Small intestine (tissue), 7 donors: ENCODE results near the gene MAPK9. TPM values are rescaled to one million over a fixed set of nuclear protein-coding genes. Genes with fewer than 3 reads are reported as not detected.

Experiments used
- DNase-seq, 2 donors: peaks; one replicate each; pipeline versions ENCODE4 v3.0.0 to v3.0.0-alpha.2; 2013
- FAIRE-seq: peaks from 2 replicates; lab custom pipeline; 2012; peaks lifted over from hg19 to GRCh38; lab: Jason Lieb, UNC
- H3K27ac ChIP-seq, 3 donors: one replicate each; pipeline ENCODE4 v1.5.1; 2013; ENCODE audit warnings: low read length in 2 of 3, mild to moderate bottlenecking in 2 of 3, control low read depth in 1 of 3, inconsistent platforms in 1 of 3, low read depth in 1 of 3, moderate library complexity in 1 of 3
- H3K27me3 ChIP-seq, 3 donors: one replicate each; pipeline ENCODE4 v1.6.1; 2013; ENCODE audit warnings: low read length in 3 of 3, inconsistent platforms in 1 of 3; ENCODE audit not compliant: control insufficient read depth in 3 of 3, insufficient read depth in 3 of 3
- H3K36me3 ChIP-seq, 3 donors: one replicate each; pipeline ENCODE4 v1.6.1; 2013; ENCODE audit warnings: low read length in 3 of 3, inconsistent platforms in 1 of 3, low read depth in 1 of 3, mild to moderate bottlenecking in 1 of 3, moderate library complexity in 1 of 3; ENCODE audit not compliant: control insufficient read depth in 3 of 3, insufficient read depth in 2 of 3
- H3K4me1 ChIP-seq, 3 donors: one replicate each; pipeline ENCODE4 v1.6.1; 2013; ENCODE audit warnings: low read length in 2 of 3, inconsistent platforms in 1 of 3, low read depth in 1 of 3, mild to moderate bottlenecking in 1 of 3, moderate library complexity in 1 of 3; ENCODE audit not compliant: control insufficient read depth in 3 of 3, insufficient read depth in 2 of 3
- H3K4me3 ChIP-seq, 3 donors: one replicate each; pipeline ENCODE4 v1.5.1; 2013; ENCODE audit warnings: low read length in 3 of 3, control low read depth in 1 of 3, inconsistent platforms in 1 of 3, low read depth in 1 of 3, mild to moderate bottlenecking in 1 of 3, moderate library complexity in 1 of 3
- H3K9me3 ChIP-seq, 2 donors: one replicate each; pipeline ENCODE4 v1.6.1; 2013; ENCODE audit warnings: low read depth in 1 of 2, low read length in 1 of 2; ENCODE audit not compliant: control insufficient read depth in 2 of 2, insufficient read depth in 1 of 2
- WGBS, 3 donors: extraction: QIAGEN DNeasy Blood & Tissue Kit; methylation state at CpG; one replicate each; pipeline ENCODE4 v1.1.7; 2013; 5-methylcytosine and 5-hydroxymethylcytosine counted together
- polyA plus RNA-seq, 4 donors: library from polyadenylated mRNA; stranded (reverse) in 3 of 4; unstranded in 1 of 4; fragments of 200-250 nt in 3 of 4; fragments of 120-200 nt in 1 of 4; gene quantifications; one replicate each; pipeline versions ENCODE4 v1.2.1 to v1.2.3, GENCODE V29; 2013
- donor health status: healthy with polysubstance abuse.
- donor health status: control.
- donor health status: control.
- donor health status: Bipolar disorder and iron deficiency.
- donor health status: healthy.

The MAPK9 gene
- polyA plus RNA-seq, 4 donors, result 13.2 to 29.1 (median 16.1) TPM

- H3K4me3 ChIP-seq, result no peak overlapping the region
- no peaks in the 10 kb centered on the region for H3K36me3 ChIP-seq
- 83 to 84% (median 84%) methylated on average over 33 to 34 of the region's 34 CpGs for WGBS, 3 donors
- DNase-seq, result no peak
- no peaks in the 10 kb centered on the region for H3K9me3 ChIP-seq
- H3K27ac ChIP-seq, result no peak overlapping the region
- FAIRE-seq, result no peak
- H3K4me1 ChIP-seq, result no peaks in the 10 kb centered on the region
- no peaks in the 10 kb centered on the region for H3K27me3 ChIP-seq
Measured at GRCh38 chr5:180194410-180195345, 97.2 kb downstream of the MAPK9 start.

DNA sequence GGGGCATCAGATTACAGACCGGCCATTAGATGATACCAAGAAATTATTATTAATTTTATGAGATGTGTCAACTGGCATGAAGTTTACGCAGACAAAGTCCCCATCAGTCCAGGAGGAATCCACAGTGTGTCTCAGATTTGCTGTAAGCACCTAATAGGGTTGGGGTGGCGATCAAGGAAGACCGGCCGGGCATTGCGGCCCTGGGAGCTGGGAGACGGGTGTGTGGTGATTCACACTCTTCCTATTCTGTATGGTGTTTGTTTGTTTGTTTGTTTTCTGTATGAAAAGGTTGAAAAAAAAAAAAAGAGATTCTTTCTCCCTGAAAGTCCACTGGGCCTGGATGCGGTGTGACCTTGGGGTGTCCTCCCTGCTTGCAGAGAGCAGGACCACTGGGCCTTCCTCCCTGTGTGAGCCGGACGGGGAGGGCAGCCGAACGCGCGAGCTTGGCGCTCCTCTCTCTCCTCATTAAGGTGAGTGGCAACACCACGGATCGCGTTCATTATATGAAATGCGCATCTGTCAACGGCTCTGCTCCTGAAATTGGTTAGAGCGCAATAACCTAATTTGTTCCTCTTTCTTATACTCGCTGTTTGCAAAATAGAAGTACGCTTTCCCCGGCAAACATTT, 98.0 kb downstream of the MAPK9 start:
- no peak for FAIRE-seq
- 95% methylated on average over 24 of the region's 24 CpGs for WGBS, 3 donors
- H3K36me3 ChIP-seq, result no peaks in the 10 kb centered on the region
- no peak overlapping the region for H3K27ac ChIP-seq
- H3K27me3 ChIP-seq, result no peaks in the 10 kb centered on the region
- no peak overlapping the region for H3K4me3 ChIP-seq
- DNase-seq, result no peak
- H3K9me3 ChIP-seq, result no peaks in the 10 kb centered on the region
- no peaks in the 10 kb centered on the region for H3K4me1 ChIP-seq

GRCh38 chr5:180191716-180192115, 100.2 kb downstream of the MAPK9 start:
- no peaks in the 10 kb centered on the region for H3K9me3 ChIP-seq
- H3K27me3 ChIP-seq, result no peaks in the 10 kb centered on the region
- no peak for FAIRE-seq
- no peak overlapping the region for H3K4me3 ChIP-seq
- no peak for DNase-seq
- H3K27ac ChIP-seq, result no peak overlapping the region
- whole genome bisulfite sequencing, 3 donors, result 55 to 56% (median 55%) methylated on average over 6 of the region's 6 CpGs
- no peaks in the 10 kb centered on the region for H3K36me3 ChIP-seq
- H3K4me1 ChIP-seq, result no peaks in the 10 kb centered on the region

DNA sequence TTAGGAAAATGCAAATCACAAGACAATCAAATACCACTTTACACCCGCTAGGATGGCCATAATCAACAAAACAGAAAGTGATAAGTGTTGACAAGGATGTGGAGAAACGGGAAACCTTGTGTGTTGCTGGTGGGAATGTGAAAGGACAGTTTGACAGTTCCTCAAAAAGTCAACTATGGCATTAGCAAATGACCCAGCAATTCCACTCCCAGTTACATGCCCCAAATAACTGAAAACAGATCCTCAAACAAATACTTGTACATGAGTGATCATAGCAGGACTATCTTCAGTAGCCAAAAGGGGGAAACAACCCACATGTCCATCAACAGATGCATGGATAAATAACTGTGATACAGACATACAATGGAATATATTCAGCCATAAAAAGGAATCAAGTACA, 104.1 kb downstream of the MAPK9 start:
- DNase-seq (no peak), FAIRE-seq (no peak)
- 54 to 69% (median 64%) methylated on average over 2 of the region's 2 CpGs for WGBS, 3 donors
- Histone ChIP-seq H3K4me1 (no peaks in the 10 kb centered on the region), H3K36me3 (no peaks in the 10 kb centered on the region), H3K27me3 (no peaks in the 10 kb centered on the region), H3K9me3 (no peaks in the 10 kb centered on the region), H3K4me3 (no peak overlapping the region), H3K27ac (no peak overlapping the region)

Other genes starting within 250 kb of the MAPK9 start
- 10 to 100 TPM; 15.9 to 40.2 (median 28.4) TPM for gene RNF130, start 220.3 kb downstream of the MAPK9 start, polyA plus RNA-seq
- under 1 TPM in 3 of 4 donors, not detected in 1; 0.37 to 0.54 (median 0.40) TPM for gene RASGEF1C, start 82.9 kb downstream of the MAPK9 start, polyA plus RNA-seq
- gene GFPT2, start 61.3 kb upstream of the MAPK9 start, polyA plus RNA-seq, result 1 to 10 TPM in 3 of 4 donors, under 1 TPM in 1; 0.54 to 4.5 (median 1.1) TPM
- 10 to 100 TPM in 3 of 4 donors, 1 to 10 TPM in 1; 9.5 to 30.7 (median 14.5) TPM for gene CNOT6, start 202.3 kb upstream of the MAPK9 start, polyA plus RNA-seq